Raji (cell line): ENCODE data around the gene SERPINA1.

Experiments
- POLR2A ChIP-seq: IDR thresholded peaks from 2 replicates; pipeline ENCODE4 v1.6.1; 2011; ENCODE audit warnings: low read depth, low read length, control low read depth; ENCODE audit not compliant: insufficient read depth

The SERPINA1 gene

GRCh38 chr14:94379291-94380224 is 8.8 kb downstream of the SERPINA1 start:
- no peak for TF ChIP-seq POLR2A

GRCh38 chr14:94378527-94379290 is 9.7 kb downstream of the SERPINA1 start:
- TF ChIP-seq POLR2A = no peak

- TF ChIP-seq POLR2A = no peak
Measured at GRCh38 chr14:94377866-94378470, 10.4 kb downstream of the SERPINA1 start.

- no peak for TF ChIP-seq POLR2A
Measured at GRCh38 chr14:94376976-94377865, 11.2 kb downstream of the SERPINA1 start.

- TF ChIP-seq POLR2A = no peak
Measured at GRCh38 chr14:94376108-94376975, 12.1 kb downstream of the SERPINA1 start.

GRCh38 chr14:94375552-94376107 is 12.8 kb downstream of the SERPINA1 start:
- TF ChIP-seq POLR2A = no peak

- no peak for TF ChIP-seq POLR2A
Measured at GRCh38 chr14:94374749-94375260, 13.6 kb downstream of the SERPINA1 start.

- no peak for TF ChIP-seq POLR2A
Measured at GRCh38 chr14:94374116-94374515, 14.3 kb downstream of the SERPINA1 start.

GRCh38 chr14:94373708-94374107 is 14.7 kb downstream of the SERPINA1 start:
- no peak for TF ChIP-seq POLR2A

- TF ChIP-seq POLR2A = no peak
Measured at GRCh38 chr14:94372021-94372605, 16.3 kb downstream of the SERPINA1 start.

- TF ChIP-seq POLR2A = no peak
Measured at GRCh38 chr14:94370524-94370910, 17.9 kb downstream of the SERPINA1 start.

GRCh38 chr14:94368956-94369355 is 19.4 kb downstream of the SERPINA1 start:
- no peak for TF ChIP-seq POLR2A

GRCh38 chr14:94368243-94368590 is 20.2 kb downstream of the SERPINA1 start:
- TF ChIP-seq POLR2A = no peak
